C4-2B (cell line): ENCODE results near the gene SPRED3.

Experiments
- H3K27ac ChIP-seq: fragments of 450-650 bp; 2 replicates; pipeline ENCODE4 v1.5.1; 2017
- CTCF ChIP-seq: fragments of 450-650 bp; conservative IDR thresholded peaks from 2 replicates; pipeline ENCODE4 v1.5.1; 2017; ENCODE audit warnings: mild to moderate bottlenecking
- ZFX ChIP-seq: fragments of 450-650 bp; IDR thresholded peaks from 2 replicates; pipeline ENCODE4 v1.6.1; 2017

The SPRED3 gene

GRCh38 chr19:38394488-38394887 lies 6.0 kb downstream of the SPRED3 start:
- TF ChIP-seq CTCF, result no peak
- no peak for TF ChIP-seq ZFX
- H3K27ac ChIP-seq, result no peak overlapping the region

DNA sequence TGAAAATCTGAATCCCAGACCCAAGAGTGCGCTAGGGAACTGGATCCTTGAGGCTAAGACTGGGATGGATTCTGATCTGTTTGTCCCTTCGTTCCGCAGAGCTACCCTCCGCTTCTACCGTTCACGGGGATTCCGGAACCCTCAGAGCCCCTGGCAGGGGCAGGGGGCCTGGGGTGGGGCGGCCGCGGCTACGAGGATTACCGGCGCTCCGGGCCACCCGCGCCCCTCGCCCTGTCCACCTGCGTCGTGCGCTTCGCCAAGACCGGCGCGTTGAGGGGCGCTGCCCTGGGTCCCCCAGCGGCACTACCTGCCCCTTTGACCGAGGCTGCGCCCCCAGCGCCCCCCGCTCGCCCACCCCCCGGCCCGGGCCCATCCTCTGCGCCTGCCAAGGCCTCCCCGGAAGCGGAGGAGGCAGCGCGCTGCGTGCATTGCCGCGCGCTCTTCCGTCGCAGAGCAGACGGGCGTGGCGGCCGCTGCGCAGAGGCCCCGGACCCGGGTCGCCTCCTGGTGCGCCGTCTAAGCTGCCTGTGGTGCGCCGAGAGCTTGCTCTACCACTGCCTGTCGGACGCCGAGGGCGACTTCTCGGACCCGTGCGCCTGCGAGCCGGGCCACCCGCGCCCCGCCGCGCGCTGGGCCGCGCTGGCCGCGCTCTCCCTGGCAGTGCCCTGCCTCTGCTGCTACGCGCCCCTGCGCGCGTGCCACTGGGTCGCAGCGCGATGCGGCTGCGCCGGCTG lies 7.1 kb downstream of the SPRED3 start:
- no peak overlapping the region for H3K27ac ChIP-seq
- no peak for TF ChIP-seq ZFX
- no peak for TF ChIP-seq CTCF

- H3K27ac ChIP-seq, result no peak overlapping the region
- no peak for TF ChIP-seq ZFX
- no peak for TF ChIP-seq CTCF
Measured at GRCh38 chr19:38399081-38399480, 10.6 kb downstream of the SPRED3 start.

GRCh38 chr19:38399537-38399936 lies 11.0 kb downstream of the SPRED3 start:
- H3K27ac ChIP-seq, result no peak overlapping the region
- TF ChIP-seq CTCF, result no peak
- no peak for TF ChIP-seq ZFX

GRCh38 chr19:38400361-38400760 lies 11.9 kb downstream of the SPRED3 start:
- no peak overlapping the region for H3K27ac ChIP-seq
- TF ChIP-seq ZFX, result no peak
- TF ChIP-seq CTCF, result no peak

- TF ChIP-seq ZFX (no peak), CTCF (no peak)
Measured at GRCh38 chr19:38401148-38401547, 12.7 kb downstream of the SPRED3 start.

DNA sequence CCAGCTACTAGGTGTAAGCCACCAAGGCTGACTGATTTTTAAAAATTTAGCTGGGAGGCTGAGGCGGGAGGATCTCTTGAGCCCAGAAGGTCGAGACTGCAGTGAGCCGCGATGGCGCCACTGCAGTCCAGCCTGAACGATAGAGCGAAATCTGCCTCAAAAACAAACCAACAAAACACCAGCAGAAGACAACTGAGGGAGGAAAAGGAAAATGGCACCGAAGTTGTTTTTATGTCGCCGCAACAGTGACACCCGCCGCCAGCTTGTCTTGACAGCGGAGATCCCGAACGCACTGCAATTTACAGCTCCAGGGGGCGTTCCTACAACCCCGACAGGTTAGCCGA lies 14.1 kb downstream of the SPRED3 start:
- H3K27ac ChIP-seq, result peak overlapping the region; percentile 90
- TF ChIP-seq CTCF, result no peak
- no peak for TF ChIP-seq ZFX

More at GRCh38 chr19:38401148-38401547, 12.7 kb downstream of the SPRED3 start:
- no peak overlapping the region for H3K27ac ChIP-seq
